NT2/D1 (cell line): ENCODE measurements around the gene MRPS16.

ENCODE experiments used
- SUZ12 ChIP-seq: IDR thresholded peaks from 2 replicates; pipeline ENCODE4 v1.6.1; 2011; ENCODE audit not compliant: insufficient read length, insufficient read depth; ENCODE audit errors: extremely low read depth
- YY1 ChIP-seq: IDR thresholded peaks from 2 replicates; pipeline ENCODE4 v1.6.1; 2011; ENCODE audit not compliant: insufficient read length, insufficient read depth
- ZNF274 ChIP-seq: IDR thresholded peaks from 2 replicates; pipeline ENCODE4 v1.6.1; 2011; ENCODE audit warnings: mild to moderate bottlenecking, low read depth, low read length

DNA sequence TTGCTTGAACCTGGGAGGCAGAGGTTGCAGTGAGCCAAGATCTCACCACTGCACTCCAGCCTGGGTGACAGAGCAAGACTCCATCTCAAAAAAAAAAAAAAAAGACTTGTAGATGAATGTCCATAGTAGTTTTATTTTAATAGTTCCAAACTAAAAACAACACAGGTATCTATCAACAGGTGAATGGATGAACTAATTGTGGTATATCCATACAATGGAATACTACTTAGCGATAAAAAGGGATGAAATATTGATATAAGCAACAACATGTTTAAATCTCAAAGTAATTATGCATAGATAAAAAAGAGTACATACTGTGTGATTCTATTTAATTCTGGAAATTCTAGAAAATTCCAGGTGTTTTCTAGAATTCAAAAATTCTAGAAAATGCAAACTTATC lies 37.5 kb upstream of the MRPS16 start:
- no peak for TF ChIP-seq YY1
- TF ChIP-seq ZNF274, result no peak
- no peak for TF ChIP-seq SUZ12
